ENCODE data around the gene CTSF.

The CTSF gene

DNA sequence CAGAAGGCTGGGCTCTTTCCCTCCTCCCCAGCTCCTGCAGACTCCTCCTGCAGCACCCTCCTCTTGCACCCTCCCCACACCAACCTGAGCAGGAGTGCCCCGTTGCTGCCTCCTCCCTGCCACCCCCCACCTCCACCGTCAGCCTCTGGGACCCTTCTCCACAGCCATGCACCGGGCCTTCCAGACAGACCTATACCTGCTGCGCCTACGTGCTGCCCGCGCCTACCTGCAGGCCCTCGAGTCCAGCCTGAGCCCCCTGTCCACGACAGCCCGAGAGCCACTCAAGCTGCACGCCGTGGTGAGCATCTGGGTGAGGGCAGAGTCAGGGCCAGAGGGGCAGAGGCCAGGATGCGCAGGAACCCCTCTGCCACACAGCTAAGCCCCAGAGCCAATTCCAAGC, 38.8 kb downstream of the CTSF start:
- no peak for DNase-seq

DNA sequence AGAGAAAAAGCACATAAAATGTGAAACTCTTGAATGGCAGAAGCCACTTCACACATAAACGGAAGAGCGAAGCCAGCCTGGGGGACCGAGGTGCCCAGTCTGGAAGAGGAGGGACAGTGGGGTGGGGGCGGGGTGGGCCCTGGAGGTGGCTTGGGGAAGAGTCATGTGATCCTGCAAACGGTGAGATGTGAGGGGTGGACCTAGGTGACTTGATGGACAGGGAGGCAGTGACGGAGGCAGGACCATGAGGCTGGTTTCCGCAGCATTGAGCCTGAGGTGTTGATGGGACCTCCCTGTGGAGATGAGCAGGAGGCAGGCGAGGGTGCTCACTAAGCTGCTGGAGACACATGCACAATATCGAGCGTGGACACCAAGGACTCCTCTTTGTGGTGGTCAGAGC, 39.3 kb downstream of the CTSF start:
- DNase-seq = no peak

DNA sequence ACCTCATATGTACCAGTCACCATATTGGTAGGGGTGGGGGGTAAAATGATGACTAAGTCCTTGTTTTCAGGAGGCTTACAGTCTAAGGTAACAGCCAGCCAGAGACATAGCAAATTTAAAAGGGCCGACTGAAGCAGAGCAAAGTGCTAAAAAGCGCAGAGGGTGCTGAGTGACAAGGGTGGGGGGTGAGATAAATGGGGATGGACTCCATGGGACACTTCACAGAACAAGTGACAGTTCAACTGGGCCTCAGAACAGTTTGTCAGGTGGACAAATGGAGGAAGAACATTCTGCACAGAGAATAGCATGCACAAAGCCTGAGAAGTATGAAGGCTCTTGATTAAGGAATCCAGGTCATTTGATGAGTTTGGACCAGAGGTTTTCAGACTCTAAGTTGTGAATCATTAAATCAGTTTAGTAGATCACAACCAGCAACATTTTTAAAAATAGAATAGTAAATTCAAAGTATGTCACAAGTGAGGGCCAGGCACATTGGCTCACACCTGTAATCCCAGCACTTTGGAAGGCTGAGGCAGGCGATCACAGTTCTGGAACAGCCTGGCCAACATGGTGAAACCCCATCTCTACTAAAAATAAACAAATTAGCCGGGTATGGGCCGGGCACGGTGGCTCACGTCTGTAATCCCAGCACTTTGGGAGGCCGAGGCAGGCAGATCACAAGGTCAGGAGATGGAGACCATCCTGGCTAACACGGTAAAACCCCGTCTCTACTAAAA, 43.9 kb downstream of the CTSF start:
- no peak for DNase-seq

DNA sequence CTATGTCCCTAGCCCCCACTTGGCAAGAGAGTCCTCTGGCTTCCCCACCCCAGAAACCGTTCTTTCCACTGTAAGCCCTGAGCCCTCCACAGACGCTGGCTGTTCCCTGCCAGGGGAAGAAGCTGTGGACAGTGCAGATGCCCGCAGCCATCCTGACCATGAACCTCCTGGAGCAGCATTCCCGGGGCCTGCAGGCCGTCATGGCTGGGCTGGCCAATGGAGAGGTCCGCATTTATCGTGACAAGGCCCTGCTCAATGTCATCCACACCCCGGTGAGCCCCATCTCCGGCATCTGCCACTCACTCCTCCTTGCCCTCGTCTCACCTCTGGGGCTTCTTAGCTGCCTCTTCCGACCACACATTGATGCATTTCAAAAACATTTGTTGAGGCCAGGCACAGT, 44.8 kb downstream of the CTSF start:
- DNase-seq = no peak

Measured in eye (tissue), 1 donor.